ENCODE measurements around the gene CCDC136. TPM values are rescaled to one million over a fixed set of nuclear protein-coding genes. Genes with fewer than 3 reads are reported as not detected.
A peak's percentile ranks its signal among the peaks of the same experiment; 100 is the strongest.

Gene CCDC136
- total RNA-seq, 4 donors from 2014 or later = 0.61 to 15.8 (median 9.3) TPM

DNA sequence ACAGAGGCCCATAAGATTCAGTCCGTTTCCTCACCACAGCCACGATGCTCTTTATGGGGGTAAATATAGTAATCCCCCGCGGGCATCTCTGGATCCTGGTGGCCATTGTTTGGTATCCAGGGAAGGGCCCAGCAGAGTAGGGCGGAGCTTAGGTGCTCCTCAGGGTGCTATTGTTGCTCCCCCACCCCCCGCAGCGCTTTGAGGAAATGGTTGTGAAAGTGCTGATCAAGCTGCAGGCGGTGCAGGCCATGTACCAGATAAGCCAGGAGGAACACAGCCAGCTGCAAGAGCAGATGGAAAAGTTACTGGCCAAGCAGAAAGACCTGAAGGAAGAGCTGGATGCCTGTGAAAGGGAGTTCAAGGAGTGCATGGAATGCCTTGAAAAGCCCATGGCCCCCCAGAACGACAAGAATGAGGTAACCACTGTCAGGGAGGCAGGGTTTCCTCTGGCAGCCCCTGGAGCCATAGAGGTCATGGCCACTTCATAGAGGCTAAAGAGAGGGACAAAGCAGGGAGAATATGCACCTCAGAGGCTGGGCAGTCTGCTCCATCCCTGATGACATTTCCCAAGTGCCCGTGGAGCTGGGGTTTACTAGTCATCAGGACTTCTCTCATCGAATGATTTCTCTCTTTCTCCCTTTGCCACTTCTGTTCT, 20.9 kb downstream of the CCDC136 start:
- no peak overlapping the region for H3K4me3 ChIP-seq
- H3K4me1 ChIP-seq = peaks cover 36 to 45% of the 10 kb centered on the region in 2 donors
- peak overlapping the region in 3 of 4 donors; percentile 0 to 87 (median 73) for H3K27ac ChIP-seq
- peak in 1 of 2 donors; percentile 65 for DNase-seq
- intact Hi-C loops (cut with DNase I; ENCODE audit: low total_unique reads) (no loop called here), in situ Hi-C loops (cut with MboI; ENCODE audit: low sequenced_read_pairs in 4 of 4) (no loop called here)
- no peaks in the 10 kb centered on the region for H3K36me3 ChIP-seq
- peak in 1 of 2 donors; percentile 57 for ATAC-seq
- TF ChIP-seq CTCF (IDR thresholded peaks at IDR 0.05 in 4 of 5, conservative IDR thresholded peaks at IDR 0.05 in 1 of 5) = no peak
- no peak for TF ChIP-seq POLR2A (IDR thresholded peaks at IDR 0.05)
- no peaks in the 10 kb centered on the region for H3K27me3 ChIP-seq
- H3K9me3 ChIP-seq = no peaks in the 10 kb centered on the region

DNA sequence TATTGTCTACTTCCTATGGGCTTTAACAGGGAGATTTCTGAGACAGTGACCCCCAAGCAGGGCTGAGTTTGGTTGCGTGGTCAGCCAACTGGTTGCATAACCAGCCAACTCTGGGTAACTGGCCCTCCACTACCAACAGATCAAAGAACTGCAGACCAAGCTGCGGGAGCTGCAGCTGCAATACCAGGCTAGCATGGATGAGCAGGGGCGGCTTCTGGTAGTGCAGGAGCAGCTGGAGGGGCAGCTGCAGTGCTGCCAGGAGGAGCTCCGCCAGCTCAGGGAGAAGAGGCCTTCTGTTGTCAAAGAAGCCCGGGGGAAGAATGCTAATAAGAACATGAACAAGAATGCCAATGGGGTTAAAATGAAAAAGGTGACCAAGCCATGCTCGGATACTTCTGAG, 22.7 kb downstream of the CCDC136 start:
- intact Hi-C loops (cut with DNase I; ENCODE audit: low total_unique reads) = no loop called here
- no peaks in the 10 kb centered on the region for H3K27me3 ChIP-seq
- no peaks in the 10 kb centered on the region for H3K36me3 ChIP-seq
- H3K4me1 ChIP-seq = peaks cover 36 to 44% of the 10 kb centered on the region in 2 donors
- no peaks in the 10 kb centered on the region for H3K9me3 ChIP-seq
- ATAC-seq (no peak), DNase-seq (no peak)
- no peak overlapping the region for H3K4me3 ChIP-seq
- H3K27ac ChIP-seq = no peak overlapping the region
- TF ChIP-seq POLR2A (IDR thresholded peaks at IDR 0.05) (no peak), CTCF (IDR thresholded peaks at IDR 0.05 in 4 of 5, conservative IDR thresholded peaks at IDR 0.05 in 1 of 5) (no peak)
- in situ Hi-C loops (cut with MboI; ENCODE audit: low sequenced_read_pairs in 4 of 4) = no loop called here

DNA sequence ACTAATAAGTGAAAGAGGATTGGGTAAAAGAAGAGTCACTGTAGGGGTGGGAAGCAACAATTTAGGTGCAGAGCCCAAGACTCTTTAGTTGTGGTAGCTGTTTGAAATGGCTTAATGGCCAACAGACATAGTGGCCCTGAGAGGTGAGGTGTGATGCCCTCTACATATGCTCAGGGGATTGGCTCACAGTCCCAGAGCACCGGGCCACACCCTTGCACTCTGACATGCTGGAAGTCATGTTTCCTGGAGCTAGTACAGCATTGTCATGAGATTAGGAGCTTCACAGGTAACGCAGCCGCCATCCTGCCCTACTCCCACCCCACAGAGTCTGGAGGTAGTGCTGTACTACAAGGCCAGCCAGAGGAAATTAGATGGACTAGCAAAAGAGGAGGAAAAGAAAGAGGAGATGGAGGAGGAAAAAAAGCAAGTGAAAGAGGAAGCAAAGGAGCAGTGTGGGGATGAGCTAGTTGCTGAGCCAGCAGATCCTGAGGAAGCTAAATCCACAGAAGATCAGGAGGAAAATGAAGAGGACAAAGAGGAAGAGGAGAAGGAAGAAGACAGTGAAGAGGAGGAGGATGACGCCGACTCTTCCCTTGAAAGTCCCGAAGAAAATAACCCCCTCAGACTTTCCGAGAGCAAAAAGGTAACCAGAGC, 23.6 kb downstream of the CCDC136 start:
- H3K27me3 ChIP-seq = no peaks in the 10 kb centered on the region
- H3K36me3 ChIP-seq = no peaks in the 10 kb centered on the region
- H3K4me1 ChIP-seq = peaks cover 36% of the 10 kb centered on the region in 2 donors
- no peak for TF ChIP-seq POLR2A (IDR thresholded peaks at IDR 0.05)
- no peak for TF ChIP-seq CTCF (IDR thresholded peaks at IDR 0.05 in 4 of 5, conservative IDR thresholded peaks at IDR 0.05 in 1 of 5)
- H3K27ac ChIP-seq = no peak overlapping the region
- no peaks in the 10 kb centered on the region for H3K9me3 ChIP-seq
- DNase-seq (no peak), ATAC-seq (no peak)
- in situ Hi-C loops (cut with MboI; ENCODE audit: low sequenced_read_pairs in 4 of 4) = no loop called here
- H3K4me3 ChIP-seq = no peak overlapping the region
- intact Hi-C loops (cut with DNase I; ENCODE audit: low total_unique reads) = no loop called here

- intact Hi-C loops (cut with DNase I; ENCODE audit: low total_unique reads) = no loop called here
Measured at GRCh38 chr7:128818694-128819093, 26.9 kb downstream of the CCDC136 start.

More at GRCh38 chr7:128818694-128819093, 26.9 kb downstream of the CCDC136 start:
- TF ChIP-seq POLR2A (IDR thresholded peaks at IDR 0.05) (no peak), CTCF (IDR thresholded peaks at IDR 0.05 in 4 of 5, conservative IDR thresholded peaks at IDR 0.05 in 1 of 5) (no peak)
- H3K36me3 ChIP-seq = no peaks in the 10 kb centered on the region
- no peak overlapping the region for H3K4me3 ChIP-seq
- H3K27me3 ChIP-seq = no peaks in the 10 kb centered on the region
- peaks cover 12 to 15% of the 10 kb centered on the region in 2 donors for H3K4me1 ChIP-seq
- in situ Hi-C loops (cut with MboI; ENCODE audit: low sequenced_read_pairs in 4 of 4) = no loop called here
- DNase-seq (no peak), ATAC-seq (no peak)
- no peaks in the 10 kb centered on the region for H3K9me3 ChIP-seq
- H3K27ac ChIP-seq = no peak overlapping the region
